Measurements from ENCODE around the gene ACP3. TPM values are rescaled to one million over a fixed set of nuclear protein-coding genes. Genes with fewer than 3 reads are reported as not detected.
"Not testable (repeated sequence)": the region's sequence is repeated elsewhere in the genome, so short reads cannot be mapped to it uniquely, and the experiment has no call there.

The ACP3 gene
- total RNA-seq, 2 donors from 2014 or later = 0.34 to 1.5 TPM

DNA sequence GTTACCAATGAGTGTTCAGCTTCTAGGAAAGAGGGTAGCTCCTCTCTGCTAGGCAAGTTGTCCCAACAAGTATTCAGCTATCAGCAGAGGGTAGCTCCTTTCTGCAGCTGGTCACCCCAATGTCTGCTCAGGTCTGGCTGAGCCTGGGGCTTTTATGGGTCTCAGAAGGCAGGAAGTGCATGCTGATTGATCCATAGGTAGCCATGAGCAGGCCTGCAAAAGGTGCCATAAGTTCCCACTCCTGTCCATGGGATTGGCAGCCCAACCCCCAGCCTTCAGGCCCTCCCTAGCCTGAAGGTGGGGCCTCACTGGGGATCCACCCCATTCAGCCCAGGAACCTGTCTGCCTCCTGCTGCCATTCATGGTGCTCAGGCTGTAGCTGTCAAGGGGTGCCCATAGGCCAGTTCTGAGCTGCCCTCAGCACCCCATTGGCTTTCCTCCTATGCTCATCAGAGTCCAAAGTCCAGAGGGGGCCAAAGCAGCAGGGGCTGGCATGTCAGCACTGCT is 65.5 kb downstream of the ACP3 start:
- ATAC-seq (no peak), DNase-seq (no peak)
- Mint-ChIP-seq H3K36me3 (ENCODE audit: low read depth) (peaks cover 2% of the 10 kb centered on the region), H3K4me1 (peaks cover 7% of the 10 kb centered on the region), H3K4me3 (no peak overlapping the region), H3K27ac (no peak overlapping the region), H3K27me3 (peaks cover 45% of the 10 kb centered on the region)
- H3K9me3 ChIP-seq (ENCODE audit: control insufficient read depth, low read length, poor library complexity, severe bottlenecking) = no peaks in the 10 kb centered on the region

DNA sequence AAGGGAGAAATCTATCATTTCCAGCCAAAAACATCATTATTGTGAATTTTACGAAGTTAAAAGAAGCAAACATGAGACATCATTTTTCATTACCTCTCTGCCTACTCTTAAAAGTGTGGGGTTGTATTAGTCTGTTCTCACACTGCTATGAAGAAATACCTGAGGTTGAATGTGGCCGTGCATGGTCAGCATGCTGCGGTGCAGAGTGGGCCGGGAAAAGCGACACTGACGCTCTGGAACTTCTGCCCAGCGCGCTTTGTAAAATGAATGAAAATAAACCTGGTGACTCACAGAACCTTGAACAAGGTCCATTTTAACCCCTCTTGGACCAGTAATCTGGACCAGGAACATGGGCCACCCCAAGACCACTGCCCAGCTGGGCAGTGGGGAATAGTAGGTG is 69.1 kb downstream of the ACP3 start:
- DNase-seq (no peak), ATAC-seq (no peak)
- Mint-ChIP-seq H3K4me3 (no peak overlapping the region), H3K36me3 (ENCODE audit: low read depth) (no peaks in the 10 kb centered on the region), H3K27ac (no peak overlapping the region), H3K4me1 (peaks cover 7% of the 10 kb centered on the region), H3K27me3 (peaks cover 9% of the 10 kb centered on the region)
- H3K9me3 ChIP-seq (ENCODE audit: control insufficient read depth, low read length, poor library complexity, severe bottlenecking) = no peaks in the 10 kb centered on the region

DNA sequence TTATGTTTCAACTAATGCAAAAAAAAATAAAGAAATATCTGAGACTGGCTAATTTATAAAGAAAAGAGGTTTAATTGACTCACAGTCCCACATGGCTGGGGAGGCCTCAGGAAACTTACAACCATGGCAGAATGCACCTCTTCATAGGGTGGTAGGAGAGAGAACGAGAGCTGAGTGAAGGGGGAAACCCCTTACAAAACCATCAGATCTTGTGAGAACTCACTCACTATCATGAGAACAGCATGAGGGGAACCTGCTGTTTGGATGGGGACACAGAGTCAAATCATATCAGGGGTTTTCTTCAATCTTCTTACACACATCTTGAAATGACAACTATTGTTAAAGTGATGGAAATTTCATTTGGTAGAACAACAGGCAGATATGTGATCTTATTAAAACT is 75.5 kb downstream of the ACP3 start:
- H3K36me3 Mint-ChIP-seq (ENCODE audit: low read depth); DNase-seq; H3K9me3 ChIP-seq (ENCODE audit: control insufficient read depth, low read length, poor library complexity, severe bottlenecking); H3K4me1 Mint-ChIP-seq; H3K27ac Mint-ChIP-seq; ATAC-seq; H3K4me3 Mint-ChIP-seq: not testable (repeated sequence)
- peaks cover 13% of the 10 kb centered on the region for H3K27me3 Mint-ChIP-seq

DNA sequence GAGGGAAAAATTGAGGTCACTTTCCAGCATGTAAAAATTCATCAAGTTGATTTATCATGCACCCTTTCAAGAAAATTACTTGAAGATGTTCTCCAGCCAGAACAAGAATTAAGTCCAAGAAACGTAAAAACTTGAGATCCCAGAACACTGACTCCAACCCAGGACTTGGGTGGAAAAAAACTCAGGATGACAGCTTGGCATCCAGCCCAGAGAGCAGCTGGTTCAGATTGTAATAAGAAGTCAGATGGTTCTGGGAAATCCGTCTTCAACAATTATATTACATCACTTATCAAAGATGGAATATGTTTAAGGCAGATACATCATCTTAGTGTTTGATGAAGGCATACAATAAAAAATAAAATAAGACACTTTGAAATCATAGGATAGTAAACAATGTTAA is 77.1 kb downstream of the ACP3 start:
- H3K4me1 Mint-ChIP-seq = no peaks in the 10 kb centered on the region
- peaks cover 17% of the 10 kb centered on the region for H3K27me3 Mint-ChIP-seq
- no peak for ATAC-seq
- H3K9me3 ChIP-seq (ENCODE audit: control insufficient read depth, low read length, poor library complexity, severe bottlenecking) = no peaks in the 10 kb centered on the region
- no peak for DNase-seq
- no peak overlapping the region for H3K4me3 Mint-ChIP-seq
- no peak overlapping the region for H3K27ac Mint-ChIP-seq
- peaks cover 2% of the 10 kb centered on the region for H3K36me3 Mint-ChIP-seq (ENCODE audit: low read depth)

DNA sequence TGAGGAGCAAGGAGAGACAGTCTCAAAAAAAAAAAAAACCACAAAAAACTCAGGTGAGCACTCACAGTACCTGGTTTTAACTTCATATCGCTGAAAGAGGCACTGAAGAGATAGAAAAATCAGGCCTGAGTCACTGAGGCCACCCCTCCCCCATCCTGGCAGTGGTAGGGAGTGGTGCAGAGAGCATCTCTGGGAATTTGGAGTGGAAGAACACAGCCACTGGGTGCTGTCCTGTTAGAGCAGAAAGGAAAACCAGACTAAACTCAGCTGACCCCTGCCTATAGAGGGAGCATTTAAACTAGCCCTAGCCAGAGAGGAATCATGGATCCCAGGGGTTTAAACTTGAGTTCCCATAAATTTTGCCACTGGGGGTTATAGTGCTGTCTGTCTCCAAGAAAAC is 77.9 kb downstream of the ACP3 start:
- H3K9me3 ChIP-seq (ENCODE audit: control insufficient read depth, low read length, poor library complexity, severe bottlenecking) = no peaks in the 10 kb centered on the region
- DNase-seq = no peak
- no peaks in the 10 kb centered on the region for H3K4me1 Mint-ChIP-seq
- ATAC-seq = no peak
- H3K36me3 Mint-ChIP-seq (ENCODE audit: low read depth) = peaks cover 2% of the 10 kb centered on the region
- no peak overlapping the region for H3K4me3 Mint-ChIP-seq
- peaks cover 20% of the 10 kb centered on the region for H3K27me3 Mint-ChIP-seq
- no peak overlapping the region for H3K27ac Mint-ChIP-seq

DNA sequence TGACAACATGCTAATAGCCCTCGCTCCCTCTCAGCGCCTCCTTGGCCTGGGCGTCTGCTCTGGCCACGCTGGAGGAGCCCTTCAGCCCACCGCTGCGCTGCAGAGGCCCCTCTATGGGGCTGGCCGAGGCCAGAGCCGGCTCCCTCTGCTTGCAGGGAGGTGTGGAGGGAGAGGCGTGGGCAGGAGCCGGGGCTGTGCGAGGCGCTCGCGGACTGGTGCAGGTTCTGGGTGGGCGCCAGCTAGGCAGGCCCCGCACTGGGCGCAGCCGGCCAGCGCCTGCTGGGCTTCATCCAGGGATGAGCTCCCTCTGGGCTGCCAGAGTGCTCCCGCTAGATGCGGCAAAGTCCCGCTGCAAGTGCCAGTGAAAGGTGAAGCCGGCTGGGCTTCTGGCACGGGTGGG is 79.0 kb downstream of the ACP3 start:
- Mint-ChIP-seq H3K36me3 (ENCODE audit: low read depth) (peaks cover 2% of the 10 kb centered on the region), H3K4me1 (no peaks in the 10 kb centered on the region), H3K27me3 (peaks cover 24% of the 10 kb centered on the region), H3K4me3 (no peak overlapping the region), H3K27ac (no peak overlapping the region)
- ATAC-seq = no peak
- DNase-seq = no peak
- no peaks in the 10 kb centered on the region for H3K9me3 ChIP-seq (ENCODE audit: control insufficient read depth, low read length, poor library complexity, severe bottlenecking)

DNA sequence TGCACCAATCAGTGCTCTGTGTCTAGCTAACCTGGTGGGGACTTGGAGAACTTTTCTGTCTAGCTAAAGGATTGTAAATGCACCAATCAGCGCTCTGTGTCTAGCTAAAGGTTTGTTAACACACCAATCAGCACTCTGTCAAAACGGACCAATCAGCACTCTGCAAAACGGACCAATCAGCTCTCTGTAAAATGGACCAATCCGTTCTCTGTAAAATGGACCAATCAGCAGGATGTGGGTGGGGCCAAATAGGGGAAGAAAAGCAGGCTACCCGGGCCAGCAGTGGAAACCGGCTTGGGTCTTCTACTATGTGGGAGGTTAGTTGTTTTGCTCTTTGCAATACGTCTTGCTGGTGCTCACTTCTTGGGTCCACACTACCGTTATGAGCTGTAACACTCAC is 79.6 kb downstream of the ACP3 start:
- H3K27ac Mint-ChIP-seq; H3K4me1 Mint-ChIP-seq; H3K36me3 Mint-ChIP-seq (ENCODE audit: low read depth); H3K4me3 Mint-ChIP-seq; H3K9me3 ChIP-seq (ENCODE audit: control insufficient read depth, low read length, poor library complexity, severe bottlenecking); DNase-seq; ATAC-seq: not testable (repeated sequence)
- peaks cover 24% of the 10 kb centered on the region for H3K27me3 Mint-ChIP-seq

DNA sequence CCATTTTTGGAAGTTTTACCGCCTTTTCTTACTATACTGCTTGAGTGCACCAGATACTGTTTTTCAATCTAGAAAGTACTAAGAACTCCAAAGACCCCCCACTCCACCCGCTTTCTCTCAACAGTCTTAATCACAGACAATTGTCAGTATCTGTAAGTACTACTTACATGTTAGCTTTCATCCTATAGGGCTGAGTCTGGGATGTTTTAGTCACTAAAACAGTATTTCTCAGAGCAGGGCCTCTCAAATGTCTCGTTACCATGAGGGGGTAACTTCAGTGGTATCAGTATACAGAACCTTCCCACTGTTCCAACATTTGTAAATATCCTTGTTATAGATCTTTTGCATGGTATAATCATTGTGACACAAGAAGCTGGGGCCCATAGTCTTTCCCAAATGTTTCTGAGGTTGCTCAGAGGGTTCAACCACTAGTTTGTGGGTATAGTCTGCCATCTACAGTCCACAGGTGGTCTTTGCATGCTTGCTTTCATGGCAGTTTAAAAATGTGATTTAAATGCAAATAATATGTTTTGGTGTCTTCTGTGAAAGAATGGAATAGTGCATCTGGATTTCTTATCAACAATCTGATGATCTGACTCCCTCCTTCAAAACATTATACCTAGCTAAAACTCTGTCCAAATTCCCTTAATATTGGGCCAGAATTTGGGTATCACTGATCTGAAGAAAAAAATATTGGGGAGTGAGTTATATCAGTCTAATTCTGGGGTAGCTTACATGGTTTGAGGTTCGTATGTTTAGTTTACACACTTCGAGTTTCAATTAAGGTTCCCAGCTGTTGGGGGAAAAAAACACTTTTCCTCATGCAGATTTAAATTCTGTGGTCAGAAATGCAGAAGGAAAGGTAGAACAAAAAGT is 82.1 kb downstream of the ACP3 start:
- no peak overlapping the region for H3K27ac Mint-ChIP-seq
- H3K4me3 Mint-ChIP-seq = no peak overlapping the region
- peaks cover 18% of the 10 kb centered on the region for H3K27me3 Mint-ChIP-seq
- no peaks in the 10 kb centered on the region for H3K4me1 Mint-ChIP-seq
- peaks cover 2% of the 10 kb centered on the region for H3K36me3 Mint-ChIP-seq (ENCODE audit: low read depth)
- DNase-seq = no peak
- ATAC-seq = peak; percentile 48
- no peaks in the 10 kb centered on the region for H3K9me3 ChIP-seq (ENCODE audit: control insufficient read depth, low read length, poor library complexity, severe bottlenecking)

DNA sequence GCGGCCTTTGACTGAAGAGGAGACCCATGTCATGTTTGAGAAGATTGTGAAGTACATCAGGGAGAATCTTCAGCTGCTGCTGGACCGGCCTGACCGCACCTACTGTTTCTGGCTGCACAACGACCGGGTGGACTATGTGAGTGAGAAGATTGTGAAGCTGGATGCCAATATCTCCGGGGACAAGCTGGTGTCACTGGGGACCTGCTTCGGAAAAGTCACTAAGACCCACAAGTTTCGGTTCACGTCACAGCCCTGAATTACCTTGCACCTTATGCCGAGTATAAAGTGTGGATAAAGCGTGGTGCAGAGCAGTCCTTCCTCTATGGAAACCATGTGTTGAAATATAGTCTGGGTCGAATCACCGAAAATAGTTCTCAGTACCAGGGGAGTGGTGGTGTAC is 84.0 kb downstream of the ACP3 start:
- Mint-ChIP-seq H3K27me3 (peaks cover 18% of the 10 kb centered on the region), H3K4me3 (no peak overlapping the region), H3K27ac (no peak overlapping the region), H3K4me1 (no peaks in the 10 kb centered on the region), H3K36me3 (ENCODE audit: low read depth) (no peaks in the 10 kb centered on the region)
- DNase-seq (no peak), ATAC-seq (no peak)
- no peaks in the 10 kb centered on the region for H3K9me3 ChIP-seq (ENCODE audit: control insufficient read depth, low read length, poor library complexity, severe bottlenecking)

DNA sequence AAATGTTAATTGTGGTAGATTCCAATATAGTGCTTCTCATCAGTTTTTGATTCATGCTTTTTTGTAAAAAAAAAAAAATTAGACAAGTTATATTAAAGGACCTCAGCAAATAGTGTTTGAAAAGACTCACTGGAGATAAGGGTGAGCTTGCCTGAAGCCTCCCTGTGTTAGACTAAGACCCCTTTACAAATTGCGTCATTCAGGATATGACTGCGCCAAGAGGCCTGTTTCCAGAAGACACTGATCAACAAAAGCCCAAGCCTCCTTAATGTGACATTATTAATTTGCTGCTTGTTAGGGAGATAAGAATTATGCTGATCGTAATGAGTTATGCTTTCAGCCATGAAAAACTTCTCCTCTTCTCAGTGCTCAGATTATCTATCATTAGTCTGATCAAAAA is 87.1 kb downstream of the ACP3 start:
- ATAC-seq (no peak), DNase-seq (no peak)
- no peaks in the 10 kb centered on the region for H3K36me3 Mint-ChIP-seq (ENCODE audit: low read depth)
- H3K27me3 Mint-ChIP-seq = peaks cover 14% of the 10 kb centered on the region
- no peaks in the 10 kb centered on the region for H3K4me1 Mint-ChIP-seq
- H3K27ac Mint-ChIP-seq = no peak overlapping the region
- H3K4me3 Mint-ChIP-seq = no peak overlapping the region
- no peaks in the 10 kb centered on the region for H3K9me3 ChIP-seq (ENCODE audit: control insufficient read depth, low read length, poor library complexity, severe bottlenecking)

DNA sequence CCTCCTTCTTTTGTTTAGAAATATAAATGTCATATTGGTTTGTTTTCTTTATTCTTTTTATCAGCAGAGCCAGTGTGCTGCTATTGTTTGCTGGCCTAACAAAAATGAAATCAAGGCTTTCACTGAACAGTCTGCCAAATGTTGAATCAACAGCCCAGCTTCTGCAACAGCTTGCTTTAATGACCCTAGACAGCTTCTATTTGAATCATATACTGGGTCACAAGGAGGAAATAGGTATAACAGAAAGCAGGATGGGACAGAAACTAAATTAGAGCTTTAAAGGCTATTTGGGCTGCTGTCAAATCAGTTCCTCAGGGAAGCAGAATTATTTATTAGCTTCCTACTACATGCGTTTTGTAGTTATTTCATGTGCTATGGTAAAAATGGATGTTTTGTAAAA is 88.0 kb downstream of the ACP3 start:
- H3K4me3 Mint-ChIP-seq = no peak overlapping the region
- no peak for ATAC-seq
- no peaks in the 10 kb centered on the region for H3K4me1 Mint-ChIP-seq
- DNase-seq = no peak
- no peaks in the 10 kb centered on the region for H3K36me3 Mint-ChIP-seq (ENCODE audit: low read depth)
- H3K27ac Mint-ChIP-seq = no peak overlapping the region
- peaks cover 10% of the 10 kb centered on the region for H3K27me3 Mint-ChIP-seq
- H3K9me3 ChIP-seq (ENCODE audit: control insufficient read depth, low read length, poor library complexity, severe bottlenecking) = no peaks in the 10 kb centered on the region

DNA sequence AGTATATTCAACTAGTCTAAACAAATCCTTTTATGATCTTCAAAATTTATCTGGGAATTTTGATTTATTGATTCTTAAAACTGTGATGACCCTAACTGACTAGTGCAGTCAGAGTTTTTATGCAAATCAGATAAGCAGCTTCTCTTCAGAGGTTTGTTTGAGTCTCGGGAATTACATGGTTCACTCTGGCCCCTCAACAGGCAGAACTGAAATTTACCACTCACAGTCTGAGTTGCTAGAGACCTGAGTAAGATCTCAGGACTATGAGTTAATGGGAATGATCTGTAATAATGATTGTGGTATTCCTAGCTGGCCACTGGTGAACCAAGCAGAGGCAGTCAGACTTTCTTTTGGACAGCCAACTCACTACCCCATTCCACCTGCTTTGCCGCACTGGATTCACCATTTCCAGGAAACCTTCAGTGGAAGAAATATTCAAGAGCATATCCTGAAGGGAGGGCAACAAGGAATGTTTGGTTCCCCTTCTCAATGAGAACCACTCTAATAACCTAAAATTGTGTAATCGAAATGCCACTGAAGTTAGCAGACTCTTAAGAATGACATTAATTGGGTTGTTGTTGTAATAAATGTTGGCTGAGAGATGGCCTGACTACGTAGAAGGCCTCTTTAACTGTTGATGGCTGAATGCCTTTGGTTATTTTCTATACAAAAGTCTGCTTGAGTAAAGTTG is 88.5 kb downstream of the ACP3 start:
- no peak for DNase-seq
- Mint-ChIP-seq H3K27me3 (peaks cover 12% of the 10 kb centered on the region), H3K4me1 (no peaks in the 10 kb centered on the region), H3K27ac (no peak overlapping the region), H3K4me3 (no peak overlapping the region), H3K36me3 (ENCODE audit: low read depth) (no peaks in the 10 kb centered on the region)
- no peak for ATAC-seq
- H3K9me3 ChIP-seq (ENCODE audit: control insufficient read depth, low read length, poor library complexity, severe bottlenecking) = no peaks in the 10 kb centered on the region

DNA sequence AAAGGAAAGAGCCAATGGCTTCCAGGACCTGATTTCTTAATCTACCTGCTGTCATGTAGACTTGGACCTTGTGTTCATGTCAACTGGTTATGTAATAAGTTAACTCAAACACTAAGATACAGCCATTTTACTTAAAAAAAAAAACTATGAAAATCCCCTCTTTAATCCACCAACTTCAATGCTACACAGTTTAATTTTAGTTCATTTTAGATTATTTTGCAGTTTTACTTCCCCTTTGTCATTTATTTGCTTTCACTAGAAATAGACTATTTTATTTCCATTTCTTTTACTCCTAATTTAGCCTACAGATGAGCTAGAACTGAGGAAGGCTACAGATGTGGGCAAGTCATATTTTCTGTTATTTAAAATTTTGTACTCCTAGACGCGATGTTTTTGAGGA is 89.4 kb downstream of the ACP3 start:
- Mint-ChIP-seq H3K4me3 (no peak overlapping the region), H3K27ac (no peak overlapping the region), H3K27me3 (peaks cover 17% of the 10 kb centered on the region), H3K4me1 (no peaks in the 10 kb centered on the region), H3K36me3 (ENCODE audit: low read depth) (no peaks in the 10 kb centered on the region)
- ATAC-seq (no peak), DNase-seq (no peak)
- H3K9me3 ChIP-seq (ENCODE audit: control insufficient read depth, low read length, poor library complexity, severe bottlenecking) = no peaks in the 10 kb centered on the region
